ENCODE measurements around the gene WNT7A. TPM values are rescaled to one million over a fixed set of nuclear protein-coding genes. Genes with fewer than 3 reads are reported as not detected.

Gene WNT7A
- total RNA-seq, 1 donor from 2014 or later: not detected

- no peak for DNase-seq (ENCODE audit: extremely low read depth, low read depth, low spot score)
Observed at GRCh38 chr3:13776253-13777050, 103.4 kb downstream of the WNT7A start.

- DNase-seq (ENCODE audit: extremely low read depth, low read depth, low spot score): no peak
Observed at GRCh38 chr3:13772885-13773745, 106.8 kb downstream of the WNT7A start.

GRCh38 chr3:13772321-13772745 lies 107.5 kb downstream of the WNT7A start:
- DNase-seq (ENCODE audit: extremely low read depth, low read depth, low spot score): no peak

- no peak for DNase-seq (ENCODE audit: extremely low read depth, low read depth, low spot score)
Observed at GRCh38 chr3:13771496-13771895, 108.4 kb downstream of the WNT7A start.

GRCh38 chr3:13770170-13771169 lies 109.4 kb downstream of the WNT7A start:
- DNase-seq (ENCODE audit: extremely low read depth, low read depth, low spot score): no peak

GRCh38 chr3:13769422-13769821 lies 110.4 kb downstream of the WNT7A start:
- DNase-seq (ENCODE audit: extremely low read depth, low read depth, low spot score): no peak

- DNase-seq (ENCODE audit: extremely low read depth, low read depth, low spot score): no peak
Observed at GRCh38 chr3:13768453-13768852, 111.4 kb downstream of the WNT7A start.

GRCh38 chr3:13767896-13768295 lies 112.0 kb downstream of the WNT7A start:
- no peak for DNase-seq (ENCODE audit: extremely low read depth, low read depth, low spot score)

GRCh38 chr3:13767030-13767429 lies 112.8 kb downstream of the WNT7A start:
- no peak for DNase-seq (ENCODE audit: extremely low read depth, low read depth, low spot score)

Other genes starting within 250 kb of the WNT7A start
- 9.6 and 13.6 TPM in 2 replicates for gene CHCHD4, start 244.8 kb upstream of the WNT7A start, total RNA-seq
- 96.9 and 98.2 TPM in 2 replicates for gene TMEM43, start 245.0 kb upstream of the WNT7A start, total RNA-seq